ENCODE results near the gene SLC6A6. TPM values are rescaled to one million over a fixed set of nuclear protein-coding genes. Genes with fewer than 3 reads are reported as not detected.
A peak's percentile ranks its signal among the peaks of the same experiment; 100 is the strongest.
"Not testable (repeated sequence)": the region's sequence is repeated elsewhere in the genome, so short reads cannot be mapped to it uniquely, and the experiment has no call there.

Gene SLC6A6
- polyA plus RNA-seq, 10 donors: 2.6 to 6.5 (median 3.7) TPM

- DNase-seq: no peak
Observed at GRCh38 chr3:14397531-14397930, 4.9 kb upstream of the SLC6A6 start.

GRCh38 chr3:14397940-14398796, 4.2 kb upstream of the SLC6A6 start:
- DNase-seq: no peak

DNA sequence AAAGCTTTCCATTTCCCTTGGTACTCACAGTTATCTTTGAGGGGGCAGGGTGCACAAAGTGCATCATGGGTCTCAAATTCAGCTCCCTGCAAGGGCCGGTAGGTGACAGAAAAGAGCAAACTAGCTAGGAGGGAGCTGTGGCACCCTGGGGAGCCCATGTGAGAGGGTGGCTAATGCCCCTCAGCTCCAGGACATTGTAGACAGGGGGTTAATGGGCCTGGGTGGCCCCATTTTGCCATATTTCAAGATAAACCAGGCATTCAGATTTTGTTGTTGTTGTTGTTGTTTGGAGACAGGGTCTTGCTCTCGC, 3.7 kb upstream of the SLC6A6 start:
- no peak for DNase-seq

DNA sequence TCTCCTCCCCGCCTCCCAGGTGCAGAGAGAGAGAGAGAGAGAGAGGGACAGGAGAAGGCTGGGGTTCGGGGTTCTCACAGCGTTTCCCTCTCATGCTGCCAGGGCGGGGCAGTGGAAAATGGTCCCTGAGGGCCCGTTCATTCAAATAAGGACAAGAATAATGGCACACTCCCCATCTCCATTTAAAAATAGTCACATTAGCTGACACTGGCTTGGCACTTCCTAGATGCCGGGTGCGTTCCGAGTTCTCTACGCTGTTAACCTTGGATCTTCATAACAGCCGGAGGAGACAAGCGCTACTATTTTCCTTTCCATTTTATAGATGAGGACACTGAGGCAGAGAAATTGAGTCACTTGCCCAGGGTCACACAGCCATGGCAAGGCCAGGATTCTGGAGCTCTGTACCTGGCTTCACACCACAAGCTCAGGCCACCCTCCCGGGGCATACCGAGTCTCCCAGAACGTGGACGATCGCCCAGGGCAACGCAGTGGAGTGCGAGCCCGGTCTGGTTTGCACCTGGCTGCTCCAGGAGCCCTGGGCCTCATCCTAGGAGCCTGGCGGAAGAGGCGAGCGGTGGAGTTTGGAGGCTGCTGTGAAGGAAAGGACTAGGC, 608 bp upstream of the SLC6A6 start:
- DNase-seq: no peak

DNA sequence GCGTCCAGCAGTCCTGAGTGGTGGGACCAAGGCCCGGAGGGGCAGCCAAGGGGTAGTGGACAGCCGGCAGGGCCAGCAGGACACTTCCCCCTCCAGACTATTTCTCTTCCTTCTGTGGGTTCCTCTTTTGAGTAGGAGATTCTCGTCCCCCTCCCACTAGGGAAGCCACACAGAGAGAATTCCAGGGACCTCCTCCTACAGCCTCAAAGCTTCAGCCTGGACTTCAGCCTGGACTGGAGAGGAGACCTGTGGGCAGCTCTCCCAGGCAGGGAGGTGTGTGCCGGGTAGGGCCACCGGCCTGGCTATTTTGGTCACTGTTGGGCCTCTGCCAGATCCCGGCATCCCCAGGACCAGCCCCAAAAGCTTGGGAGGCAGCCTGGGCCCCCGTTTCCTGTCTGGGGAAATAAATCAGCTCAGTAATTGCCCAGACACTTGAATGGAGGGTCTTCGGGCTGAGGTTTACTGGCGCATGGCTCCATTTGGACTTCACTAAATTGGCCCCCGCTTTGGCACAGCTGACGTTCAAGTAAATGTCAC, 1.3 kb downstream of the SLC6A6 start:
- DNase-seq: peak in 2 of 3 donors; percentile 49 to 76

DNA sequence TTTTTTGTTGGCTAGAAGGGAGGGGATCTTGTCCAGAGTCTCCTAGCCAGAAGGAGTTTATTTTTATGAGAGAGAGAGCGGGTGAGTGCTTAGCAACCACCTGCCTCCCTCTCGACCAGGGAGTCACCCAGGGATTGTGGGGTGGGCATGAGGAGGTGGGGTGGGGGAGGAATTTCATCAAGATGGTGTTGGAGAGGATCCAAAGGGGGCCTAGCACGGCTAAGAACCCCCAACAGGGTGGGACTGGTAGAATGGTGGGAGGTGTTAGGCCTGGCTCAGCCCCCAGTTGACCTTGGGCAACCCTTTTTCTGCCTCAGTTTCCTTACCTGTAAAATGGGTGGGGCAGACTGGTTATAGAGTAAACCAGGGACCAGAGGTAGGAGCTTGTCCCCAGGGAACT, 1.8 kb downstream of the SLC6A6 start:
- DNase-seq: no peak

DNA sequence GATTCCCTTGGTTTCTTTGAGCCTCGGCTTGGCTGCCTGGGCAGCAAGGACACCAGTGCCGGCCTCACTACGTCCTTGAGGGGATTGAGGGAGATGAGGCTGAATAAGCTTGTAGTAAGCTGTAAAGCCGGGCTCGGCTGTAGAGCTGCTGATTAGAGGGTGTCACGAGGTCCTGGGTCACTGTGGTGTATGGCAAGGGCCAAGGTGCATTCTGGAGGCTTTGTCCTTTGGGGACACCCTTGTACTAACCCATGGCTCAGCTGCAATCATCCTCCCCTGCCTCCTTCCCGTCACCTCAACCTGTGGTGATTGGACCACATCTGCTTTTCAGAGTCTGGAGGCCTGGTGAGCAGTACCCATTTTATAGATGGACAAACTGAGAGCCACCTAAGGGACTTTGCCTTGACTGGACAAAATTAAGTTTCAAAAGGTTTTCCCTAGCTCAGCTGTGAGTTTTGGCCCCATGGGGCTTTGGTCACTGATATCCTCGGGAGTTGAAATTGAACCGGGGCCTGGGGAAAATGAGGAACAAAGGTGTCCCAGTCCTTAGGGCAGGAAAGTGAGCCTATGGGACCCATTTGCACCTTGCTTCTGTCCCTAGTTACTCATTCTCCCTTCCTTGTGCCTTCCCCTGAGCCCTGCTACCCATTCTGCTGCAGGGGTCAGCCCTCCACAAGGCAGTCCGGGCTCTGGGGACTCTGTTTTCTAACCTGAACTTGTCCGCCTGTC, 2.4 kb downstream of the SLC6A6 start:
- no peak for DNase-seq

GRCh38 chr3:14405360-14406238, 3.2 kb downstream of the SLC6A6 start:
- DNase-seq: no peak

- no peak for DNase-seq
Observed at GRCh38 chr3:14406336-14406735, 3.9 kb downstream of the SLC6A6 start.

DNA sequence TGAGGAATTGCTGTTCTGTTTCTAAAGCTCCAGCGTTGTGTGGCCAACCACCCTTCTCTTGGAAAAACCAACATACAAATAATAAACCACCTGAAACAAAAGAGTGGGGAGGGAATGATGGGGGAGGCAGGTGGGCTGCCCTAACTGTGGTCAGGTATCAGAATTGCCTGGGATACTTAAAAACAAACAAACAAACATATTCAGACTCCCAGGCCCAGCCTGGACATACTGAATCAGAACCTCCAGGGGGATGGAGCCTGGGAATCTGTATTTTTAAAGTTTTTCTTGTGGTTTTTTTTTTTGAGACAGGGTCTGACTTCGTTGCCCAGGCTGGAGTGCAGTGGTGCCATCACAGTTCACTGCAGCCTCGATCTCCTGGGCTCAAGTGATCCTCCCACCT, 4.4 kb downstream of the SLC6A6 start:
- no peak for DNase-seq

DNA sequence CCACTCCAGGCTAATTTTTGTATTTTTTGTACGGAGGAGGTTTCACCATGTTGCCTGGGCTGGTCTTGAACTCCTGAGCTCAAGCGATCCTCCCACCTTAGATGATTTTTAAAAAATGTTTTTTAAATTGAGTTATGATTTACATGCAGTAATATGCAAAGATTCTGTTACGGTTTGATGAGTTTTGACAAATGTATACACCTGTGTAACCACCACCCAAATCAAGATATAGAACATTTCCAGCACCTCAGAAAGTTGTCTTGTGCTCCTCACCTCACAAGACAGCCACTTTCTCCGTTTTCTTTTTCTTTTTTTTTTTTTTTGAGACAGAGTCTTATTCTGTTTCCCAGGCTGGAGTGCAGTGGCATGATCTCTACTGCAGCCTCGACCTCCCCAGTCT, 4.8 kb downstream of the SLC6A6 start:
- no peak for DNase-seq

DNA sequence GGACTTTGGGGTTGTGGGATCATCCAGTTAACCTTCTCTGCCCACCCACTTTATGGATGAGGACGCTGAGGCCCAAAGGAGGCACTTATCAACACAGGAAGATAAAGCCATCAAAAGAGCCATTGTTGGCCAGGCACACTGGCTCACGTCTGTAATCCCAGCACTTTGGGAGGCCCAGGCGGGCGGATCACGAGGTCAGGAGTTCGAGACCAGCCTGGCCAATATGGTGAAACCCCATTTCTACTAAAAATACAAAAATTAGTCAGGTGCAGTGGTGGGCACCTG, 7.3 kb downstream of the SLC6A6 start:
- not testable (repeated sequence) for DNase-seq

GRCh38 chr3:14410106-14410502, 7.7 kb downstream of the SLC6A6 start:
- no peak for DNase-seq

DNA sequence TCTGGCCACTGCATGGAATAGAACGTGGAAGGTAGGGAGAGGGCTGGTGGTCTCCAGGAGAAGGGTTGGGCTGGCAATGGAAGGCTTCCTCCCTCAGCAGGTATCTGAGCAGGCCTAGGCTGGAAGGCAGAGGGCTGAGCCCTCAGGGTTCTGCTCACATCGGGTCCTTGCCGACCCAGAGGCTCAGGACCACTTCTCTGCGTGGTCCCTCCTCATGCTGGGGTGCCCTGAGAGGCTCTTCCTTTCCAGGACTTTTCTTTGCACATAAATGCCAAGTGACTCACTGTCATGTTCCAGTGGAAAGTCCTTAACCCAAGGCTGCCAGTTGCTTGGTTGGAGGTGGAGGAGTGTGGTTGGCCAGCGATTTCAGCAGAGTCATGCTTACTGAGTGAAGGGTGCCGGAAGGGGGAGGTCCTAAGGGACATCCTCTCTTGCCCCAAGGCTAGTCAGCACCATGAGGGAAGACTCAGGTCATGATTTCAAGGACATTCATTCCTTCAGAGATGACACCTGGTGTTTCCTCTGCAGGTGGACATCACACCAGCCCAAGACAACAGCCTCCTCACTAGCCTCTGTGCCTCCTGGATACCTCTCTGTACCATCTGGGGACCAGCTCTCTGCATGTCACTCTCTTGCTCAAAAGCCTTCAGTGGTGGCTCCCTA, 8.2 kb downstream of the SLC6A6 start:
- DNase-seq: peak in 1 of 3 donors; percentile 71

DNA sequence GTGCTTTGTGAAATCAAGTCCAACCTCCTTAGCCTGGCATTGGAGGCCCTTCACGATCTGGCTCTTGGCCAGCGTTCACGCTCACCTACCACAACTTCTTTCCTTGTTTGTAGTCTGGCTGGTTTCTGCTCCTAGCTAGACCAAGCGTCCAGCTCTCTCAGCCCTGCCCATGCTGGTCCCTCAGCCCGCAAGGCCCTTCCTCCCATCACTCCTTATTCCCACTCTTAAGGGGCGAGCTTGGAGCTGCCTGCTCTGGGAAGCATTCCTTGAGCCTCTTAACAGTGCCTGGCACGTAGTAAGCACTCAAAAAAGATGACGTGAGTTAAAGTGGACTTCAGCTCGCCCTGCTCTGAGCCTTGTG, 8.7 kb downstream of the SLC6A6 start:
- no peak for DNase-seq

GRCh38 chr3:14411988-14412387, 9.6 kb downstream of the SLC6A6 start:
- DNase-seq: no peak

DNA sequence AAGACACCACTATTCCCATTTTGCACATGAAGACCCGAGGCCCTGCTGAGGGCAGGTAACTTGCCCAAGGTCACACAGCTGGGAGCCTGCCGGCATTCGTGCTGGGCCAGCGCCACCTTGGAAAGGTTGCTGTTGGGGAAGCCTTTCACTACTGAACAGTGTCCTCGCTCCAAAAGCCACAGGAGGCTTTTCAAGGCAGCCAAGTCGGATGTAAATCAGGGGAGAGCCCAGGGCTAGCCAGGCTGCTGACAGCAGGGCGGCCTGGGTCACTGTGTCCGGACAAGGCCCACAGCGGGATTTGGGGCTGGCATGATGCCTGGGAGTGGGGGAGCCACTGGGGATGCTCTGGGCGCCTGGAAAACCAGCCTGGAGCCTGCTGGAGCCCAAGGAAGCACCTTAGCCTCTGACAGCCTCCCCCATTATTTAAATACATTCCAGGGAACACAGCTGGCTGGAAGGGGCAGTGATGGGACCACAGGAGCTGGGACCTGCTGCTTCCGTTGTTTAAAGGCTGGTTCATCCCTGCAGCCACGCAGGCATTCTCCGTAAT, 10.5 kb downstream of the SLC6A6 start:
- no peak for DNase-seq

GRCh38 chr3:14413381-14414071, 11.1 kb downstream of the SLC6A6 start:
- no peak for DNase-seq

GRCh38 chr3:14414846-14415464, 12.5 kb downstream of the SLC6A6 start:
- DNase-seq: no peak

- peak in 1 of 3 donors; percentile 53 for DNase-seq
Observed at GRCh38 chr3:14415501-14415900, 13.1 kb downstream of the SLC6A6 start.

Data from muscle of back (tissue), 11 donors.